GM18867 (cell line): Measurements from ENCODE around the gene TMC2.
A peak's percentile ranks its signal among the peaks of the same experiment; 100 is the strongest.
"Not testable (repeated sequence)": the region's sequence is repeated elsewhere in the genome, so short reads cannot be mapped to it uniquely, and the experiment has no call there.

Experiments
- ATAC-seq: cut with Tn5 transposase; IDR thresholded peaks from one replicate; pipeline ENCODE4 v1.9.1; 2021; ENCODE audit warnings: mild to moderate bottlenecking, moderate library complexity; ENCODE audit not compliant: unreplicated experiment

The TMC2 gene

DNA sequence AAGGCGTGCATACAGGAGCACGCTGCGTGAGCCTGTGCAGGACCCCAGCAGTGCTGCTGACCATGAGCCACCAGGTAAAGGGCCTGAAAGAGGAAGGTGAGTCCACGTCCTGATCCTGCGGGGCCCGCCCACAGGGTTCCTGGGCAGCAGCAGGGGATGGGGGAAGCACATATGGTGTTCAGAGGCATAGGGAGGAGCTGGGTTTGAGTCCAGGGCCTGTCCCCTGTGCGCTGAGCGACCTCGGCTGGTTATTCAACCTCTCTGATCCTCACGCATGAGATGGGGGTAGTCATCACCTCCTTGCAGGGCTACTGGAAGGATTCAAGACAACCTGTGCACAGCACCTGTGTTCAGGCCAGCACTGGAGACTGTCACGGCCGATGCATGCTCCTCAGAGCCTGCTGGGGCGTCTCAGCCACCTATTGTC, at the start of gene TMC2:
TSS of gene TMC2 (plus strand) at position 14 of the 427 bp plus-strand sequence. CDS start at position 63, 49 bp downstream.
- ATAC-seq: no peak

DNA sequence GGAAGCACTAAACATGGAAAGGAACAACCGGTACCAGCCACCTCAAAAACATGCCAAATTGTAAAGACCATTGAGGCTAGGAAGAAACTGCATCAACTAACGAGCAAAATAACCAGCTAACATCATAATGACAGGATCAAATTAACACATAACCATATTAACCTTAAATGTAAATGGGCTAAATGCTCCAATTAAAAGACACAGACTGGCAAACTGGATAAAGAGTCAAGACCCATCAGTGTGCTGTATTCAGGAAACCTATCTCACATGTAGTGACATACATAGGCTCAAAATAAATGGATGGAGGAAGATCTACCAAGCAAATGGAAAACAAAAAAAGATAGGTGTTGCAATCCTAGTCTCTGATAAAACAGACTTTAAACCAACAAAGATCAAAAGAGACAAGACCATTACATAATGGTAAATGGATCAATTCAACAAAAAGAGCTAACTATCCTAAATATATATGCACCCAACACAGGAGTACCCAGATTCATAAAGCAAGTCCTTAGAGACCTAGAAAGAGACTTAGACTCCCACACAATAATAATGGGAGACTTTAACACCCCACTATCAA, 33.5 kb upstream of the TMC2 start:
- not testable (repeated sequence) for ATAC-seq

DNA sequence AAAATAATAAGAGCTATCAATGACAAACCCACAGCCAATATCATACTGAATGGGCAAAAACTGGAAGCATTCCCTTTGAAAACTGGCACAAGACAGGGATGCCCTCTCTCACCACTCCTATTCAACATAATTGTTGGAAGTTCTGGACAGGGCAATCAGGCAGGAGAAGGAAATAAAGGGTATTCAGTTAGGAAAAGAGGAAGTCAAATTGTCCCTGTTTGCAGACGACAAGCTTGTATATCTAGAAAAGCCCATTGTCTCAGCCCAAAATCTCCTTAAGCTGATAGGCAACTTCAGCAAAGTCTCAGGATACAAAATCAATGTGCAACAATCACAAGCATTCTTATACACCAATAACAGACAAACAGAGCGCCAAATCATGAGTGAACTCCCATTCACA, 31.6 kb upstream of the TMC2 start:
- not testable (repeated sequence) for ATAC-seq

DNA sequence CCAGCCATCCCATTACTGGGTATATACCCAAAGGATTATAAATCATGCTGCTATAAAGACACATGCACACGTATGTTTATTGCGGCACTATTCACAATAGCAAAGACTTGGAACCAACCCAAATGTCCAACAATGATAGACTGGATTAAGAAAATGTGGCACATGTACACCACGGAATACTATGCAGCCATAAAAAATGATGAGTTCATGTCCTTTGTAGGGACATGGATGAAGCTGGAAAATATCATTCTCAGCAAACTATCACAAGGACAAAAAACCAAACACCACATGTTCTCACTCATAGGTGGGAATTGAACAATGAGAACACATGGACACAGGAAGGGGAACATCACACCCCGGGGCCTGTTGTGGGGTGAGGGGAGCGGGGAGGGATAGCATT, 29.9 kb upstream of the TMC2 start:
- ATAC-seq: not testable (repeated sequence)

- no peak for ATAC-seq
Observed at GRCh38 chr20:2507464-2507863, 28.9 kb upstream of the TMC2 start.

DNA sequence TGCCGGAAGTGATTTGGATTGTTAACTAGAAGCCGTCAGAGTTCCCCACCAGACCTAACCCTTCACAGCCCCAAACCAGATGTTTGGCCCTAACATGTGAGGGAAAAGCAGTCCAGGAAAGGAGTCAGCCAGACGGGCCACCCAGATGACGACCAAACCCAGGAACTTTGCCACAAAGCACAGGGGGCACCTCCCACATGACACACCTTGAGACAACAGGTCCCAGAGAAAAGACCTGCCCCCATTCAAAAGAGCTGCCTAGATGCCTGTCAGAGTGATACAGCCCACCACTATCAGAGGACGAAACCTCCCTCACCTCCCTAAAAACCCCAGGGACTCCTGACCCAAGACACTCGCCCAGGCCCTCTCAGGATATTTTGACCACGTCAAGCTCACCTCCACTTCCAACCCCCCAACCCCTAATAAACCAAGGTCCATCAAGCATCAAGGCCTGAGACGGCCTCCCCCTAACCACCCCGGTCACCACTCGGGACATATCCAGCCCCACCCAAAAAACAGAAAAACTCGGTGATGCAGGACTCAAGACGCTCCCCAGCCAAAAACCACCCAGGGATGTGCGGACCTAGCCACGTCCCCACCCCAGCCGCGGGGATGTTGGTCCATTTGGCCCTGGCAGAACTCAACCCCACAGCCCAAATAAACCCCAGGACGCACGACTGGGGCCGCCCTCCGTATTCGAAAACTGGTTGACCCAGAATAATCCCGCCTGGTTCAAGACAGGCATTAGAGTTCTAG, 28.3 kb upstream of the TMC2 start:
- ATAC-seq: peak; percentile 16

GRCh38 chr20:2508631-2509467, 27.5 kb upstream of the TMC2 start, which contains the start of gene ZNF343:
Gene ZNF343 (minus strand): TSS chr20:2508915. CDS start chr20:2493895, 15,020 bp downstream.
- ATAC-seq: peak; percentile 93

- ATAC-seq: no peak
Observed at GRCh38 chr20:2509468-2509781, 26.9 kb upstream of the TMC2 start.

DNA sequence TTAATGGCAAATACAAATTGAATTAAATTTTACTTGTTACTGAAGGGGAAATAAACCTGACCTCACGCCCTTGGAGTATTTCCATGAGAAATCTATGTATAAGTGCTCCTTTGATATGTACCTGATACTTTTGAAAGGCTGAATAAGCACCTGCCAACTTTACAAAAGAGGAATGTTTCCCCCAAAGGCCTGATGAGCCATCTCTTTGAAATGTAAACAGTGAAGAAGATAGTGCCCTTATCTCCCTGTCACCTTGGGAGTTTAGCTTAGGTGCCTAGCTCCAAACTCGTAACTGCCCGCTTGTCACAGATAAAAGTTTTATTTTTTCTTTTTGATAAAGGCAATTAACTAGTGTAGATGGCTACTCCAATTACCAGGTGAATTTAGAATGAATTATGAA, 26.6 kb upstream of the TMC2 start:
- ATAC-seq: no peak

DNA sequence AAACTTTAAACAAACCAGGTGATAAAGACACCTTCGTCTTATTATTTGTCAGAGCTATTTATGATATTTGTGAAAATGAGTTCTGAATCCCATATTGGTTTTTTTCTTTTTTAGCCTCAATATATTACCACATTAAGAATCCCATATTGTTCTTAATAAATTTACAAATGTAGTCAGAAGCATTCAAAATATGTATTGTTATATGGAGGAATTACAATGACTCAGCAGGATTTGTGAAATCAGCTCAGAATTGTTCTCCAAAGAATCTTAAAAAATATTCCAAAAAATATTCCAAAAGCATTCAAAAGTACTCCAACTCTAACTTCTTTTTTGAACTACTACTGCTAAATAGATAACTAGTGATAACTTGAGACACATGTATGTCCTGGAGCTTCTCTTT, 21.2 kb upstream of the TMC2 start:
- ATAC-seq: no peak

DNA sequence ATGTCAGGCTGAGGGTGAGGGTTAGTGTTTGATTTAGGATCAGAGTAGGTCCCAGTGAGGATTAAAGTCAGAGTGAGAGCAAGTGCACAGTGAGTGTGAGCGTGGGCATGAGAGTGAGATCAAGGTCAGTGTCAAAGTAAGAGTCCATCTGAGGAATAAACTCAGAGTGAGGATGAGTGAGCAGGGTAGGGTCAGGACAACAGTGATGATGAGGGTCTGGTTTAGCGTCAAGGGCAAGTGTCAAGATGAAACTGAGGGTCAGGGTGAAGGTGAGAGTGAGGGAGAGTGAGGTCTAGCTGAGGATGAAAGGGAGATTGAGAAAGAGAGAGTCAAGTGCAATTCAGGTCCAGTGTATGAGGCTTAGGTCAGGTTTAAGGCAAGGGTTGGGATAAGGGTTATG, 20.0 kb upstream of the TMC2 start:
- ATAC-seq: no peak

- ATAC-seq: no peak
Observed at GRCh38 chr20:2518096-2518495, 18.3 kb upstream of the TMC2 start.

- ATAC-seq: no peak
Observed at GRCh38 chr20:2518558-2518957, 17.8 kb upstream of the TMC2 start.

GRCh38 chr20:2519115-2519809, 17.1 kb upstream of the TMC2 start:
- no peak for ATAC-seq

DNA sequence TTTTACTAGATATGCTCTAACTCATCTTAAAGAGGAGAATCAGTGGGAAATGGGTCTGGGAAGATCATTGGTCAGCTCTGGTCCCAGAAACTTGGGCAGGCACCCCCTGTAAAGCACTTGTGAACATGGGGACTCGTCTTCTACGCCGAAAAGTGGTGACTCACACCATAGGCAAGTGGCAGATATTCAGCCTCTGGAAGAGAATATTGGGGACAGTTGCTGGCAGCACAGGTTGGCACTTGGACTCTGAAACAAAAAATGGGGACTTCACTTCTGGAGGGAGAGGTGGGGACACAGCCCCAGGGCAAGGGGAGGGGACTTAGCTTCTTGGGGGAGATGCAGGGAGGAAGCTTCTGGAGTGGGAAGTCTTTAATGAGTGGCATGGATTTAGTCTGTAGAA, 15.8 kb upstream of the TMC2 start:
- no peak for ATAC-seq

DNA sequence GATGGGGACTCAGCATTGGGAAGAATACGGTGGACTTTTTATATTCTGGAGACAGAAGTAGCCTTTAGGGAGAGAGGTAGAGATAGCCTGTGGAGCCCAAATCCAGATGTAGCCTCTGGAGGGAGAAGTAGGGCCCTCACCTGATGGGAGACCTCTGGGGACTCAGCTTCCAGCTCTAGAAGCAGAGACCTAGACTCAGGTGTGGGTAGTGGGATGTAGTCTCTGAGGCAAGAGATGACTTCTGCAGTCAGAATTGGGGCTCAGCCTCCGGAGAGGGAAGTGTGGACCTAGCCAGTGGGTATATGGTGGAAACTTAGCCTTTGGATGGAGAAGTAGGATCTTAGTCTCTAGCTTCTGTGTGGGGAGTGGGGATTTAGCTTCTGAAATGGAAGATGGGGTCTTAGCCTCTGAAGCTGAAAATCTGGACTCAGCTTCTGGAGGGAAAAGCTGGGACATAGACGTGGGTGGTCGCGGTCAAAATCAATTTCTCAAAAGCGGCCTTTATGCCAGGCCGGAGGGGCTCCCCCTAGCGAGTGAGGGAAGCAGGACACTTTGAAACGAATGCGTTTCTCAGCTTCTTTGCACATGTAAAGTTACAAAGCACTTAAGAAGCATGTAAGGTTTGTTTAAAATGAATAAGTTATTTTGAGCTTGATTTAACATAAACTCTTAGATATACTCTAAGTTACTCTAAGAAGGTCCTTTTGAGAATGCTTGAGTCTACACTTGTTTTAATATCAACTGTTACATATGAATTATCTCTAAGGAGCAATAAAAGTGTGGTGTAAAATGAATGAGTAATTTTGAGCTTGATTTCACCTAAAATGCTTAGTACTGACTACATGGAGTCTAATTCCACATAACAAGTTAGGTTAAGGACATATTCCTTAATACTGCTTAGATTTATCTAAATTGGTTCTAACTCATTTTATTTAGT, 14.7 kb upstream of the TMC2 start:
- no peak for ATAC-seq

DNA sequence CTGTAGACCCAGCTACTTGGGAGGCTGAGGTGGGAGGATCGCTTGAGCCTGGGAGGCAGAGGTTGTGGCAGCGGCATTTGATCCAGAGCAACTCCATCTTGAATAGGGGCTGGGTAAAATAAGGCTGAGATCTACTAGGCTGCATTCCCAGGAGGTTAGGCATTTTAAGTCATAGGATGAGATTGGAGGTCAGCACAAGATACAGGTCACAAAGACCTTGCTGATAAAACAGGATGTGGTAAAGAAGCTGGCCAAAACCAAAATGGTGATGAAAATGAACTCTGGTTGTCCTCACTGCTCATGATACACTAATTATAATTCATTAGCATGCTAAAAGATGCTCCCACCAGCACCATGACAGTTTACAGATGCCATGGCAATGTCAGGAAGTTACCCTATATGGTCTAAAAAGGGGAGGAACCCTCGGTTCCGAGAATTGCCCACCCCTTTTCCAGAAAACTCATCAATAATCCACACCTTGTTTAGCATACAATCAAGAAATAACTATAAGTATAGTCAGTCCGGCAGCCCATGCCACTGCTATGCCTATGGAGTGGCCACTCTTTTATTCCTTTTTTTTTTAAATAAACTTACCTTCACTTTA, 13.4 kb upstream of the TMC2 start:
- ATAC-seq: not testable (repeated sequence)

- peak; percentile 78 for ATAC-seq
Observed at GRCh38 chr20:2523919-2524708, 12.3 kb upstream of the TMC2 start.
